GM18502 (cell line): ENCODE measurements around the gene PEX14.
"Not testable (repeated sequence)": the region's sequence is repeated elsewhere in the genome, so short reads cannot be mapped to it uniquely, and the experiment has no call there.

Experiments used
- ATAC-seq: cut with Tn5 transposase; IDR thresholded peaks from one replicate; pipeline ENCODE4 v1.9.1; 2021; ENCODE audit warnings: mild to moderate bottlenecking; ENCODE audit not compliant: unreplicated experiment, poor library complexity

The PEX14 gene

GRCh38 chr1:10474613-10475507 is at the start of gene PEX14:
PEX14 (plus strand) TSS chr1:10474950; CDS start chr1:10474967, 17 bp downstream.
- peak; percentile 63 for ATAC-seq

GRCh38 chr1:10425826-10426534 is 48.8 kb upstream of the PEX14 start:
- ATAC-seq: not testable (repeated sequence)

GRCh38 chr1:10426535-10426848 is 48.3 kb upstream of the PEX14 start:
- not testable (repeated sequence) for ATAC-seq

GRCh38 chr1:10428984-10429383 is 45.8 kb upstream of the PEX14 start:
- no peak for ATAC-seq

GRCh38 chr1:10429868-10430215 is 44.9 kb upstream of the PEX14 start:
- ATAC-seq: peak; percentile 12

- peak; percentile 82 for ATAC-seq
These were observed 44.3 kb upstream of the PEX14 start, which contains the start of gene CENPS for GRCh38 chr1:10430216-10431069. CENPS (plus strand) TSS chr1:10430433; CDS start chr1:10430518, 85 bp downstream.

- no peak for ATAC-seq
These were observed 43.5 kb upstream of the PEX14 start for GRCh38 chr1:10431070-10431730.

GRCh38 chr1:10432910-10433700 is 41.6 kb upstream of the PEX14 start:
- ATAC-seq: no peak

GRCh38 chr1:10433790-10434189 is 41.0 kb upstream of the PEX14 start:
- ATAC-seq: no peak

GRCh38 chr1:10434590-10434989 is 40.2 kb upstream of the PEX14 start:
- ATAC-seq: no peak

- ATAC-seq: no peak
These were observed 37.7 kb upstream of the PEX14 start for GRCh38 chr1:10437052-10437451.

- ATAC-seq: no peak
These were observed 36.0 kb upstream of the PEX14 start for GRCh38 chr1:10438677-10439163.

- ATAC-seq: no peak
These were observed 34.4 kb upstream of the PEX14 start for GRCh38 chr1:10440305-10440704.

- no peak for ATAC-seq
These were observed 34.0 kb upstream of the PEX14 start for GRCh38 chr1:10440794-10441193.

GRCh38 chr1:10444248-10444647 is 30.5 kb upstream of the PEX14 start:
- ATAC-seq: no peak

GRCh38 chr1:10444795-10445397 is 29.9 kb upstream of the PEX14 start:
- ATAC-seq: no peak

- ATAC-seq: no peak
These were observed 27.8 kb upstream of the PEX14 start for GRCh38 chr1:10446790-10447422.

- ATAC-seq: no peak
These were observed 25.0 kb upstream of the PEX14 start, which contains the start of gene CORT for GRCh38 chr1:10449751-10450150. CORT (plus strand) TSS chr1:10450031; CDS start chr1:10450224, 193 bp downstream.
